Testis (tissue), 2 donors: ENCODE measurements around the gene NR6A1.

ENCODE experiments used
- CTCF ChIP-seq, 3 experiments: fragments of 450-650 bp in 2 of 3; fragments of 200-600 bp in 1 of 3; sonication (generic) in 1 of 3; IDR thresholded peaks; one replicate each; pipeline ENCODE4 v1.5.1; 2016 to 2019; ENCODE audit warnings: antibody characterized with exemption in 3 of 3, mild to moderate bottlenecking in 2 of 3, moderate library complexity in 1 of 3
- POLR2A ChIP-seq: fragments of 450-650 bp; IDR thresholded peaks from one replicate; pipeline ENCODE4 v1.6.1; 2017; ENCODE audit warnings: antibody characterized with exemption, mild to moderate bottlenecking, moderate library complexity

GRCh38 chr9:124676159-124676551 lies 95.0 kb downstream of the NR6A1 start:
- TF ChIP-seq CTCF (IDR thresholded peaks at IDR 0.05) (no peak), POLR2A (no peak)
